Measurements from ENCODE around the gene CAPZA3. TPM values are rescaled to one million over a fixed set of nuclear protein-coding genes. Genes with fewer than 3 reads are reported as not detected.
"Not testable (repeated sequence)": the region's sequence is repeated elsewhere in the genome, so short reads cannot be mapped to it uniquely, and the experiment has no call there.

CAPZA3 gene, protein sequence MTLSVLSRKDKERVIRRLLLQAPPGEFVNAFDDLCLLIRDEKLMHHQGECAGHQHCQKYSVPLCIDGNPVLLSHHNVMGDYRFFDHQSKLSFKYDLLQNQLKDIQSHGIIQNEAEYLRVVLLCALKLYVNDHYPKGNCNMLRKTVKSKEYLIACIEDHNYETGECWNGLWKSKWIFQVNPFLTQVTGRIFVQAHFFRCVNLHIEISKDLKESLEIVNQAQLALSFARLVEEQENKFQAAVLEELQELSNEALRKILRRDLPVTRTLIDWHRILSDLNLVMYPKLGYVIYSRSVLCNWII
- total RNA-seq (not detected), polyA plus RNA-seq (not detected)

GRCh38 chr12:18737819-18738218 lies at the start of gene CAPZA3, which contains the start of gene PLCZ1:
Gene CAPZA3, plus strand, starts transcription at chr12:18738119. Its CDS starts 150 bp downstream, at chr12:18738269.
Gene PLCZ1, minus strand, starts transcription at chr12:18738012. Its CDS starts 641 bp downstream, at chr12:18737371.
- Histone ChIP-seq H3K4me1 (no peaks in the 10 kb centered on the region), H3K9me3 (no peaks in the 10 kb centered on the region), H3K27ac (no peak within 1 kb of the TSS), H3K36me3 (no peaks in the 10 kb centered on the region), H3K4me3 (no peak within 1 kb of the TSS), H3K27me3 (no peaks in the 10 kb centered on the region)
- TF ChIP-seq POLR2AphosphoS5 (IDR thresholded peaks at IDR 0.05) (no peak), CTCF (IDR thresholded peaks at IDR 0.05) (no peak), EP300 (IDR thresholded peaks at IDR 0.05) (no peak), POLR2A (IDR thresholded peaks at IDR 0.05) (no peak)
- 79 to 92% methylated on average over 2 of the region's 2 CpGs for WGBS, 2 donors
- DNase-seq = no peak
- intact Hi-C loops (cut with DNase I) = no loop called here

DNA sequence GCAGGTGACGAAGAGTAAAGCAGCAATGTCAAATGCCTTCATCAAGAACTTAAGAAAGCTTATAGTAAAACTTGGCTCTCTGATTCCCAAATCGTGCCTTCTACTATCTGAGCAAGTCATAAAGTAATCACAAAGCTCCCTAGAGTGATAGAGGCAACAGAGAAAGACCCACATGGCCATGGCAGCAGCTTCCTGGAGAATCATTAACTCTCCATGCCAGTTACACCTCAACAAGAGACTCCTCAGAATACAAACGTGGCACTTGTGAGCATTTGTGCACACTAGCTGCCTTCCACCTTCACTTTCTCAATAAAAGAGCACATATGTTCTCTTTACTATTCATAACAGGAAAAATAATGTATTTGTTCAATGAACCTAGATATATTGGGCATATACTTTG lies 48.1 kb upstream of the CAPZA3 start:
- Histone ChIP-seq H3K4me1 (peaks cover 0 to 3% (median 0%) of the 10 kb centered on the region in 4 donors), H3K9me3 (no peaks in the 10 kb centered on the region), H3K4me3 (no peak overlapping the region), H3K36me3 (no peaks in the 10 kb centered on the region), H3K27ac (no peak overlapping the region), H3K27me3 (no peaks in the 10 kb centered on the region)
- no peak for TF ChIP-seq POLR2A (IDR thresholded peaks at IDR 0.05)
- TF ChIP-seq CTCF (IDR thresholded peaks at IDR 0.05) = no peak
- TF ChIP-seq EP300 (IDR thresholded peaks at IDR 0.05) = no peak
- no peak for TF ChIP-seq POLR2AphosphoS5 (IDR thresholded peaks at IDR 0.05)
- WGBS, 2 donors = 29 to 66% methylated on average over 3 of the region's 3 CpGs
- DNase-seq = no peak
- intact Hi-C loops (cut with DNase I) = no loop called here

GRCh38 chr12:18690653-18691052 lies 47.3 kb upstream of the CAPZA3 start:
- intact Hi-C loops (cut with DNase I) = no loop called here

GRCh38 chr12:18693986-18694385 lies 43.9 kb upstream of the CAPZA3 start:
- H3K36me3 ChIP-seq; H3K4me1 ChIP-seq; intact Hi-C loops (cut with DNase I); H3K27me3 ChIP-seq; H3K27ac ChIP-seq; H3K9me3 ChIP-seq; DNase-seq; H3K4me3 ChIP-seq: not testable (repeated sequence)
- 82 to 85% methylated on average over 5 of the region's 5 CpGs for WGBS, 2 donors

More at GRCh38 chr12:18690653-18691052, 47.3 kb upstream of the CAPZA3 start:
- no peak for DNase-seq
- Histone ChIP-seq H3K36me3 (no peaks in the 10 kb centered on the region), H3K27me3 (no peaks in the 10 kb centered on the region), H3K9me3 (no peaks in the 10 kb centered on the region), H3K27ac (no peak overlapping the region), H3K4me3 (no peak overlapping the region), H3K4me1 (peaks cover 0 to 3% (median 0%) of the 10 kb centered on the region in 4 donors)
- 93 to 95% methylated on average over 4 of the region's 4 CpGs for WGBS, 2 donors
- TF ChIP-seq CTCF (IDR thresholded peaks at IDR 0.05) (no peak), POLR2A (IDR thresholded peaks at IDR 0.05) (no peak), EP300 (IDR thresholded peaks at IDR 0.05) (no peak), POLR2AphosphoS5 (IDR thresholded peaks at IDR 0.05) (no peak)

DNA sequence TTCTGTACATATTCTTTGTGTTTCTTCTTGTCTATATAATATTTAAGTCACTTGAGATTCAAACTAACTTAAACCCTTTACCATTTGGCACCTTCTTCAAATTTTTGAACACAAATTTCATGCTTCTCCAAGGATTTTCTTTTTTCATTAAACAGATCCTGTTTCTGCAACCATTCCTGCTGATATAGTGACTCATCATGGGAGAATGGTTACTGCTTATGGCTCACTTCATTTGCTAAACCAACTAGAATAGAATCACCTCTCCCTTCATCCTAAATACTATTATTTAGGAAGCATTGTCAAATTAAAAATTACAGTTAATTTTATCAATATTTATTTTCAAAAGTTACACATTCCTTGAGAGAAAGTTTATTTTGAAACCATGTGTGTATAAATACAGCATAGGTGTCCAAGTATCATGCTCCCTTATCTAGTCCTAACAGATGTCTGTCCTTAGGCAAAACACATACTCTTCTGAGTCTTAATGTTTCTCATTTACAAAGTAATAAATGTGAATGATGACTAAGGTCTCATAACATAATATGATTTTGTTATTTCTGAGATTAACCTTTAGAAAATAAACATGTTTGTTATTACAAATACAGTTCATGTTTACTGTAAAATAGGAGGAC lies 40.8 kb upstream of the CAPZA3 start:
- H3K36me3 ChIP-seq = no peaks in the 10 kb centered on the region
- no peaks in the 10 kb centered on the region for H3K9me3 ChIP-seq
- TF ChIP-seq POLR2A (IDR thresholded peaks at IDR 0.05) (no peak), CTCF (IDR thresholded peaks at IDR 0.05) (no peak), EP300 (IDR thresholded peaks at IDR 0.05) (no peak), POLR2AphosphoS5 (IDR thresholded peaks at IDR 0.05) (no peak)
- no peak overlapping the region for H3K4me3 ChIP-seq
- H3K27ac ChIP-seq = no peak overlapping the region
- H3K4me1 ChIP-seq = no peaks in the 10 kb centered on the region
- intact Hi-C loops (cut with DNase I) = no loop called here
- DNase-seq = no peak
- H3K27me3 ChIP-seq = no peaks in the 10 kb centered on the region

Data from sigmoid colon (tissue), 7 donors.